GM12873 (cell line): Measurements from ENCODE around the gene SENP2.

Experiments used
- TF ChIP-seq, protein P1 (sequence below): IDR thresholded peaks from 2 replicates; pipeline ENCODE4 v1.5.1; 2012; ENCODE audit warnings: low read depth, mild to moderate bottlenecking, moderate library complexity, low read length, control low read depth; ENCODE audit not compliant: insufficient read depth; ENCODE audit errors: missing control alignments

Gene SENP2

GRCh38 chr3:185585859-185586685, at the start of gene SENP2:
SENP2 (plus strand) TSS chr3:185586295; CDS start chr3:185586414, 119 bp downstream.
- TF ChIP-seq, protein P1, sequence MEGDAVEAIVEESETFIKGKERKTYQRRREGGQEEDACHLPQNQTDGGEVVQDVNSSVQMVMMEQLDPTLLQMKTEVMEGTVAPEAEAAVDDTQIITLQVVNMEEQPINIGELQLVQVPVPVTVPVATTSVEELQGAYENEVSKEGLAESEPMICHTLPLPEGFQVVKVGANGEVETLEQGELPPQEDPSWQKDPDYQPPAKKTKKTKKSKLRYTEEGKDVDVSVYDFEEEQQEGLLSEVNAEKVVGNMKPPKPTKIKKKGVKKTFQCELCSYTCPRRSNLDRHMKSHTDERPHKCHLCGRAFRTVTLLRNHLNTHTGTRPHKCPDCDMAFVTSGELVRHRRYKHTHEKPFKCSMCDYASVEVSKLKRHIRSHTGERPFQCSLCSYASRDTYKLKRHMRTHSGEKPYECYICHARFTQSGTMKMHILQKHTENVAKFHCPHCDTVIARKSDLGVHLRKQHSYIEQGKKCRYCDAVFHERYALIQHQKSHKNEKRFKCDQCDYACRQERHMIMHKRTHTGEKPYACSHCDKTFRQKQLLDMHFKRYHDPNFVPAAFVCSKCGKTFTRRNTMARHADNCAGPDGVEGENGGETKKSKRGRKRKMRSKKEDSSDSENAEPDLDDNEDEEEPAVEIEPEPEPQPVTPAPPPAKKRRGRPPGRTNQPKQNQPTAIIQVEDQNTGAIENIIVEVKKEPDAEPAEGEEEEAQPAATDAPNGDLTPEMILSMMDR: no peak

DNA sequence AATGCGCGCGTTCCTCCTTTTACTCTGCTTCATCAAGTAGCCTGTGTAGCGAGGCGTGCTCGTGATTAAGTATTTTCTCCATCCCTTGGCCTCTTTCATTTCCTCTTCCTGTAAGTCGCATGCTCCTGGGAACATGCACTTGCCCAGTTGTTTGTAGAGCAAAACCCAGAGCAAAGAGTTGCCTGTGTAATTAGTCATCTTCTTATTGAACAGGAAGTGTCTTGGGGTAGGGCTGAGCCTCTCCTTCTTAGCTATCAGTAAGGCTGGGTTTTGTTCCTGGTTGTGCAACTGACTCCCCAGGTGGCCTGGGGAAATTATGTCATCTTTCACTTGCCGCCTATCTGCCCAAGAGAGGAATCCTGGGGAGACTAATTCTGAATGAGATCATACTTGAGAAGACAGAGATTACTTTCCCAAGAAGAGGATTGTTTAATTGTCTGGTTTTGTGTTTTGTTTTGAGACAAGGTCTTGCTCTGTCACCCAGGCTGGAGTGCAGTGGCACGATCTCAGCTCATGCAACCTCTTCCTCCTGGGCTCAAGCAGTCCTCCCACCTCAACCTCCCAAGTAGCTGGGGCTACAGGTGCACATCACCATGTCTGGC, 48.6 kb upstream of the SENP2 start:
- TF ChIP-seq, protein P1: no peak

GRCh38 chr3:185539934-185540333, 46.2 kb upstream of the SENP2 start:
- TF ChIP-seq, protein P1: no peak

DNA sequence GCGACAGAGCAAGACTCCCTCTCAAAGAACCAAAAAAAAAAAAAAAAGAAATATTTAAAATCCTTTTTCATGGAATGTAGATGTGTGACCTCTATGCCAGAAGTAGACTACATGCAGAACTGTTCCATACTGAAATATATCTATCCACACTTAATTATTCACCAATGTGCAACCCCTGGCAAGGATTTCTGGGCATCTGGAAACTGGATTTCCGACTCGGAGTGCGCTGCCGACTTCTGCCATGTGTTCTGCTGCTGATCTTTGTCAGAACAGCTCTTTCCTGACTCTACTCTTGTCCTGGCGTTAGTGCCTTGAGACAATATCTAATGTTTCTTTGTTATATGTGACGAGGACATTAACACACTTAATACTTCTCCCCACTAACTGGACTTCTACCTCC, 45.4 kb upstream of the SENP2 start:
- TF ChIP-seq, protein P1: no peak

DNA sequence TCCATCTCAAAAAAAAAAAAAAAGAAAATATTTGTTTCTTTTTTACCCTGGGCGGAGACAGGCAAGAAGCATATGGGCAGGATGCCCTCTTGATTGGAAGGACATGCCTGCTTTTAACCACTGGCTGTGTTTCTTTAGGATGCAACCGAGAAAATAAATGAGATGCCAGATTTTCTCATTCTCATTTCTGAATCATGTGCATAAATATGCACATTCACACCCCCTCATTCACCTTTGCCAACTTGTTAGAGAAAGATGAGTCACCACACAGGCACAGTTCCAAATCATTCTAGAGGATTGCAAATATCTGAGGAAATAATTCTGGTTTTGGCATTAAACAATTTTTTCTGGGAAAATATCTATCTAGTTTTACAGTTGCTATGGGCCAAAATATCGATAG, 37.0 kb upstream of the SENP2 start:
- TF ChIP-seq, protein P1: no peak

- TF ChIP-seq, protein P1: no peak
Observed at GRCh38 chr3:185549651-185550111, 36.4 kb upstream of the SENP2 start.

GRCh38 chr3:185552358-185552877, 33.7 kb upstream of the SENP2 start, which contains the start of gene LIPH:
LIPH (minus strand) TSS chr3:185552588; CDS start chr3:185552471, 117 bp downstream.
- TF ChIP-seq, protein P1: no peak
